Activated CD8-positive, alpha-beta T cell treated with anti-CD3 and anti-CD28 coated beads for 36 hours (primary cell): ENCODE measurements around the gene PRND. TPM values are rescaled to one million over a fixed set of nuclear protein-coding genes. Genes with fewer than 3 reads are reported as not detected.
A peak's percentile ranks its signal among the peaks of the same experiment; 100 is the strongest.

Experiments used
- ATAC-seq: fragments of 200-7000 bp; cut with Tn5 transposase; one replicate; pipeline ENCODE4 v1.10.0; 2021; ENCODE audit warnings: mild to moderate bottlenecking, moderate library complexity
- CTCF ChIA-PET: fragments of 350-600 bp; sonication (Branson Sonifier 250); formaldehyde crosslinking; loops from one replicate; lab custom pipeline; 2021; ENCODE audit warnings: antibody characterized with exemption; lab: Charles Lee
- POLR2A ChIA-PET: fragments of 350-600 bp; sonication (Branson Sonifier 250); formaldehyde crosslinking; loops from one replicate; lab custom pipeline; 2021; ENCODE audit warnings: antibody characterized with exemption; lab: Charles Lee
- DNase-seq: peaks from one replicate; pipeline ENCODE4 v3.0.0-alpha.2; 2020
- H3K27ac Mint-ChIP-seq: one replicate; pipeline ENCODE4 v1.8.0; 2021; ENCODE audit warnings: mild to moderate bottlenecking, mixed read lengths
- H3K27me3 Mint-ChIP-seq: one replicate; pipeline ENCODE4 v1.8.0; 2021; ENCODE audit warnings: mixed read lengths
- H3K36me3 Mint-ChIP-seq: one replicate; pipeline ENCODE4 v1.8.0; 2021; ENCODE audit warnings: low read depth, mixed read lengths
- H3K4me1 Mint-ChIP-seq: one replicate; pipeline ENCODE4 v1.8.0; 2021; ENCODE audit warnings: low read depth, mixed read lengths
- H3K4me3 Mint-ChIP-seq: one replicate; pipeline ENCODE4 v1.8.0; 2021; ENCODE audit warnings: mild to moderate bottlenecking, moderate library complexity, mixed read lengths
- H3K9me3 Mint-ChIP-seq: one replicate; pipeline ENCODE4 v1.8.0; 2021; ENCODE audit warnings: mixed read lengths
- CTCF ChIP-seq: fragments of 200-600 bp; IDR thresholded peaks from one replicate; pipeline ENCODE4 v1.8.0; 2022; ENCODE audit warnings: antibody characterized with exemption, mild to moderate bottlenecking
- intact Hi-C: fragments of 100-400 bp; cut with micrococcal nuclease; formaldehyde crosslinking; loops from one replicate; pipeline ENCODE4 v1.10.0; 2022
- total RNA-seq, 2 experiments: library from RNA; stranded (reverse); gene quantifications; one replicate each; pipeline ENCODE4 v1.2.3, GENCODE V29; 2021

The PRND gene
- total RNA-seq, 2 experiments from 2014 or later: not detected

- Mint-ChIP-seq H3K4me1 (peaks cover 29% of the 10 kb centered on the region), H3K4me3 (no peak overlapping the region), H3K36me3 (no peaks in the 10 kb centered on the region), H3K9me3 (no peaks in the 10 kb centered on the region), H3K27ac (no peak overlapping the region), H3K27me3 (no peaks in the 10 kb centered on the region)
- no peak for DNase-seq
- ATAC-seq: no peak
- POLR2A ChIA-PET: no interaction called here
- TF ChIP-seq CTCF: no peak
- intact Hi-C loops: no loop called here
- CTCF ChIA-PET: interaction anchor here (1.2 to 1.5 kb wide), 3 partner anchors 8 to 38 kb away, joined by 3 to 4 read pairs (median 4); no protein-coding TSS in a partner anchor
These were observed 40.3 kb upstream of the PRND start for GRCh38 chr20:4681401-4681800.

- intact Hi-C loops: no loop called here
- Mint-ChIP-seq H3K27ac (no peak overlapping the region), H3K4me1 (peaks cover 29% of the 10 kb centered on the region), H3K9me3 (no peaks in the 10 kb centered on the region), H3K27me3 (no peaks in the 10 kb centered on the region), H3K36me3 (no peaks in the 10 kb centered on the region), H3K4me3 (no peak overlapping the region)
- DNase-seq (no peak), ATAC-seq (no peak)
- CTCF ChIA-PET: interaction anchor here (0.9 to 1.5 kb wide), 4 partner anchors 8 to 41 kb away, joined by 3 to 4 read pairs (median 4); no protein-coding TSS in a partner anchor
- POLR2A ChIA-PET: no interaction called here
- no peak for TF ChIP-seq CTCF
These were observed 39.7 kb upstream of the PRND start for GRCh38 chr20:4681991-4682401.

DNA sequence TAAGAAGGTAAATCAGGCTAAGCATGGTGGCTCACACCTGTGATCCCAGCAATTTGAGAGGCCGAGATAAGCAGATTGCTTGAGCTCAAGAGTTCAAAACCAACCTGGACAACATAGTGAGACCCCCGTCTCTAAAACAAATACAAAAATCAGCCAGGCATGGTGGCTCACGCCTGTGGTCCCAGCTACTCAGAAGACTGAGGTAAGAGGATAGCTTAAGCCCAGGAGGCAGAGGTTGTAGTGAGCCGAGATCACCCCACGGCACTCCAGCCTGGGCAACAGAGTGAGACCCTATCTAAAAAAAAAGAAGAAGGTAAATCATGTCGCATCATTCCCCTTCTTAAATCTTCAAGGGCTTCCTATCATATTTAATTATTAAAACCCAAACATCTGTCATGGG is 39.0 kb upstream of the PRND start:
- ChIA-PET CTCF (interaction anchor here (0.9 to 1.5 kb wide), 3 partner anchors 37 to 59 kb away, joined by 3 read pairs; no protein-coding TSS in a partner anchor), POLR2A (interaction anchor here (1.1 kb wide), 1 partner anchor 14 kb away, joined by 3 read pairs; no protein-coding TSS in a partner anchor)
- intact Hi-C loops: no loop called here
- Mint-ChIP-seq H3K9me3 (no peaks in the 10 kb centered on the region), H3K36me3 (peaks cover 6% of the 10 kb centered on the region), H3K27me3 (no peaks in the 10 kb centered on the region), H3K27ac (peak overlapping the region; percentile 99), H3K4me1 (peaks cover 35% of the 10 kb centered on the region), H3K4me3 (no peak overlapping the region)
- TF ChIP-seq CTCF: no peak
- no peak for DNase-seq
- ATAC-seq: no peak

- H3K27me3 Mint-ChIP-seq: no peaks in the 10 kb centered on the region
- H3K4me3 Mint-ChIP-seq: no peak overlapping the region
- intact Hi-C loops: no loop called here
- ATAC-seq: no peak
- ChIA-PET CTCF (interaction anchor here (1.3 kb wide), 1 partner anchor 58 kb away, joined by 3 read pairs; no protein-coding TSS in a partner anchor), POLR2A (interaction anchor here (0.6 to 1.9 kb wide), 4 partner anchors 14 to 37 kb away, joined by 3 to 7 read pairs (median 3); no protein-coding TSS in a partner anchor)
- H3K9me3 Mint-ChIP-seq: no peaks in the 10 kb centered on the region
- TF ChIP-seq CTCF: no peak
- H3K4me1 Mint-ChIP-seq: peaks cover 39% of the 10 kb centered on the region
- DNase-seq: no peak
- H3K27ac Mint-ChIP-seq: peak overlapping the region; percentile 99
- H3K36me3 Mint-ChIP-seq: peaks cover 9% of the 10 kb centered on the region
These were observed 38.4 kb upstream of the PRND start for GRCh38 chr20:4683261-4683660.

- DNase-seq (no peak), ATAC-seq (no peak)
- ChIA-PET POLR2A (interaction anchor here (1.0 to 1.9 kb wide), 4 partner anchors 13 to 129 kb away, joined by 3 to 7 read pairs (median 4); no protein-coding TSS in a partner anchor), CTCF (interaction anchor here (1.1 kb wide), 2 partner anchors 54 to 71 kb away, joined by 3 to 4 read pairs; no protein-coding TSS in a partner anchor)
- intact Hi-C loops: no loop called here
- Mint-ChIP-seq H3K9me3 (no peaks in the 10 kb centered on the region), H3K4me3 (peak overlapping the region; percentile 86), H3K36me3 (peaks cover 23% of the 10 kb centered on the region), H3K4me1 (peaks cover 54% of the 10 kb centered on the region), H3K27me3 (no peaks in the 10 kb centered on the region), H3K27ac (peak overlapping the region; percentile 99)
- no peak for TF ChIP-seq CTCF
These were observed 36.8 kb upstream of the PRND start for GRCh38 chr20:4684837-4685413.
